Stimulated activated CD8-positive, alpha-beta memory T cell treated with anti-CD3 and anti-CD28 coated beads, Interleukin-7, amount 100 ng/mL, for 48 hours (primary cell): ENCODE results near the gene IL37.
A peak's percentile ranks its signal among the peaks of the same experiment; 100 is the strongest.
"Not testable (repeated sequence)": the region's sequence is repeated elsewhere in the genome, so short reads cannot be mapped to it uniquely, and the experiment has no call there.

Experiments
- DNase-seq, 2 donors: peaks; one replicate each; pipeline ENCODE4 v3.0.0-alpha.2; 2020; ENCODE audit warnings: low read depth in 1 of 2; ENCODE audit errors: extremely low read depth in 1 of 2

IL37 gene

GRCh38 chr2:112887964-112888749 is 22.8 kb upstream of the IL37 start:
- DNase-seq: no peak

- DNase-seq: no peak
Measured at GRCh38 chr2:112889976-112890375, 21.0 kb upstream of the IL37 start.

DNA sequence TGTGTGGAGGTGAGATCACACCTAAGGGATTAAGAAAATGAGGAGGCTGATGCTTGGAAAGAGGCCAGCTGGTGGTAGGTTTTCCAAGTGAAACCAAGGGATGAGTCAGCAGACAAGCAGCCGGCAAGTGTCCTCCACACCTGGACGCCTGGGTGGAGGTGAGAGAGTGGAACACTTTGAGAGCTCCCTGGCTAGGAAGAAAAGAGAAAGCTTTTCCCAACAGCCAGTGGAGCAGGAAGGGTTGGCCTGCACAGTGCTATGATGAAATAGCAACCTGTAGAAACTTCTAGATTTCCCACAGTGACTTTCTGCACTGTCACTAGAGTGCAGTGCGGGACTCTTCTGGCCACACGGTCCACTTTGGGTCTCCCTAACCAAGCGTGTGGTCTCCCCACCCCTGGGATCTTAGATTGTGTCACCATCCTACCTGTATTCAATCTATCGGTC is 19.6 kb upstream of the IL37 start:
- DNase-seq: no peak

DNA sequence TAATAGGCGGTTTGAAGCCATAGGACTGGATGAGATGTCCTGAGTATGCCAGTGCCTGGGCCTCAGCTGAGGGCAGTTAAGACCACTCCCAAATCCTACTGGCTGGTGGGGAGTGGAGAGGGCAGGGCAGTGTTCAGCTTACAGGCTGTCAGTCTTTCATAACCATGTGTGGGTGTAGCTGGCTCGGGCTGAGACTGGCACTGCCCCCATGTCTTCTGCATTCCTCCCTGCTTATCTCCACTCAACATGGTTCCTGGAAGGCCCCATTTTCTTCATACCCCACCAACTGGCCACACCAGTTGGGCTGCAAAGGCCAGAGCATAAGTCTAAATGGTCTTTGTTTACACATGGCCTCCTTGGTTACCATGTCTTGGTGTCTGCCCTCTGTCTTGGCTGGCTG is 17.2 kb upstream of the IL37 start:
- no peak for DNase-seq

DNA sequence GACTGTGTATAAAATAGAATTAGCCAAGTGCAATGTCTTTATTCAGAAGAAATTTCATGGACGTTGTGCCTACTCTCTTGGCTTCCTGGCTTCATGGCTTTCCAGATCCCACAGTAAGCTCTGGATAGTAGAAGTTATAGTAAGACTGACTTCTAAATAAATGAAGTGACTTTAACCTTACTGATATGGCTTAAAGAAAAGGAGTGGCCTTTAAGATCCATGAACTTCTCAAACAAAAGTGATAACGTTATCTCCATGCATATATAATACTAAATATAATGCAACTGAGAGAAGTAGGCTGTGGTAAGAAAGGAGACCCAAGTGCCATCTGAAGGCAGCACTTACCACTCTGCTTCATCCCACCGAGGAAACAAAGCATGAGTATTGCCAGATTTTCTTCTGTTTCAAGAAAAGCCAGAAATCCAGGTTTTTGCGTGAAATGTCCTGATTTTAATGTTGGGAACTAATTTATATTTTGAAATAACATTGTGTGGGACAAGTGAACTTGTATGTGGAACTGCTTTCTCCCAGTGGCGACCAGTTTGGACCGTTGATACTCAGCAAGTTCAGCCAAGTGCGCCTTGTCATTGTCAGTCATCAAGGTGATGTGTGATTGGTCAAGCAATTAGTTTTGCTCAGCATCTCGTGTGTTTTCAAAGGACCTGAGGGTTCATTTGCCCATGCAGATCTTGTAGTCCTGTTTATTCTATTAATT is 13.9 kb upstream of the IL37 start:
- no peak for DNase-seq

- no peak for DNase-seq
Measured at GRCh38 chr2:112897624-112897978, 13.4 kb upstream of the IL37 start.

GRCh38 chr2:112901431-112902065 is 9.4 kb upstream of the IL37 start:
- not testable (repeated sequence) for DNase-seq

GRCh38 chr2:112902816-112903215 is 8.1 kb upstream of the IL37 start:
- no peak for DNase-seq

- DNase-seq: no peak
Measured at GRCh38 chr2:112904883-112905282, 6.1 kb upstream of the IL37 start.

DNA sequence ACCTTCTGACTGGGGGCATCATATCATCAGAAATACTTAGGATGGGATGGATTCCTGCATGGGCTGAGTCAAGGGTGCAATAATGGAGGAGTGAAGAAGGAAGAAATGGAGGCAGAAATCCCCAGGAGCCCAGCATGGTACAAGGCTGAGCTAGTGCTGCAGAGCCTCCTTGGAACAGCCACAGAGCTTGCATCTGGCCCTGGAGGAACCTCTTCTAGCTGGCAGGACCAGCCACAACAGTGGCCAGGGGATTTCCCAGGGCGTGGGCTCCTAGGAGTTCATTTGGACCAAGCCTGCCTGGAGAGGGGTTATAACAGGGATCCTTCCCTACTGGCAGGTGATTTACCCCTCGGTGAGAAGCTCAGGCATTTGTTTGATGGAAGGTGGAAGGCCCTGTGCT is 4.7 kb upstream of the IL37 start:
- DNase-seq: no peak

GRCh38 chr2:112907001-112907949 is 3.7 kb upstream of the IL37 start:
- DNase-seq: no peak

GRCh38 chr2:112908559-112908958 is 2.4 kb upstream of the IL37 start:
- DNase-seq: not testable (repeated sequence)

DNA sequence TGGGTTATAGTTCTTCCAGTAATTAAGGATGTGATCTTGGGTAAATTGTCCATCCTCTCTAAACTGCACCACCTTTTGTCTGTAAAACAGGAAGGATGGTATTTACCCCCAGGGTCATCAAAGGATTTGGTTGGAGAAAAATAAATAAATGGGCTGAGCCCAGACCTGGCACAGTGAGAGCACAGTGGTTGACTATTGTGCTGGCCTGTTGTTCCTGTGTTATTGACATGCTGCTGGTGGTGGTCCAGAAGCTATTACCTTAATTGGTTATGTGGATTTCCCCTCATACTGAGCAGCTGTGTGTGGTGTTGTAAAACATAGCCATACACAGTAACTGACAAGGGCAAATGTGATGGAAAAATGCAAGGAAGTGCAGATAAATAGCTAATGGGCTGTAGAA is 746 bp upstream of the IL37 start:
- no peak for DNase-seq

- DNase-seq: no peak
Measured at GRCh38 chr2:112912403-112912802, 1.4 kb downstream of the IL37 start.

DNA sequence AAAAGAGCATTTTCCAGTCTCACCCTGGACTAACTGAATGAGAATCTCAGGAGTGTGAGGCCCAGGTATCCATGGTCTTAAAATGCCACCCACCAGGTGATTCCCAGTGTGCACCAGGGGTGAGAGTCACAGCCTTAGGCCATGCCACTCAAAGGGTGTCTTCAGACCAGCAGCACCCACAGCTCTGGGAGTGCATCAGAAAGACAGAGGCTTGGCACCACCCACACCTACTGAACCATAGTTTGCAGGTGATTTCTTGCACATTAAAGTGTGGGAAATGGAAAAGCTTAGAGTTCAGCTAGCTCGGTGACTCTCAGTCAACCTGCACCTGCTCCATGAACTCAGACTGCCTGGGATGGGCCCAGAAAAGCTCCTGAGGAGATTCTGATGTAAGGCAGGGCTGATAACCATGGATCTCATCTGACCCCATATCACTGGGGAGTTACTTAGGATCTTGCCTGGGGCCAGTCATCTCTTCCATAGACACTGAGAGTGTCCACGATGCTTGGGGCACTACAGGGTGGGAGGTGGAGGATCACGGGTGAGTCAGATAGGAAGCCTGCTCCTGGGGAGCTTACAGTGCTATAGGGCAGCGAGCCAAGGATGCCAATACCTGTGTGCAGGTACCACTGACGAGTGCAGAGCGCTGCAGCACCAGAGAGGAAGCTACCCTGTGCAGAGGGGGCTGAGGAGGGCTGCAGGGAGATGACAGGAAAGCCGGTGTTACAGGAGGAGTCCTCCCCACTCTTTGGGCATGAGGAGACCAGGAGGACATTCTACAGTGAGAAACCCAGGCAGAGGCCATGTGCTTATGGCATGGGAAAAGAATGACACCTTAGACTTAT is 4.6 kb downstream of the IL37 start:
- DNase-seq: peak in 1 of 2 donors; percentile 28

GRCh38 chr2:112916145-112916571 is 5.2 kb downstream of the IL37 start:
- DNase-seq: peak; percentile 7 to 20

- no peak for DNase-seq
Measured at GRCh38 chr2:112916625-112917247, 5.8 kb downstream of the IL37 start.

GRCh38 chr2:112917856-112918255 is 6.9 kb downstream of the IL37 start:
- DNase-seq: no peak

DNA sequence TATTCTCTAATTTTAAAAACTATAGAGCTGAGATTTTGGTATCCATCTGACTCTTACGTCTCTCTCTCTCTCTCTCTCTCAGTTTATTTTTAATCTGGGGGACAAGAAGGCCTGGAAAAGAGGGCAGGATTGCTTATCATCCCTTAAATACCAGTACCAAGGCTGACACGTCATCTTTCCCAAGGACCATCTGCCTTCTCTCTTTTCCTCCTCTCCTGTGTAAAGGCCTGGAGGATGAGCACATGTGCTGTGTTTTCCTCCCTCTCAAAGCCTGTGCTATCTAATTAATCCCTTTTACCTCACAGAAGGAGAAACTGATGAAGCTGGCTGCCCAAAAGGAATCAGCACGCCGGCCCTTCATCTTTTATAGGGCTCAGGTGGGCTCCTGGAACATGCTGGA is 7.3 kb downstream of the IL37 start:
- DNase-seq: no peak
